Stimulated activated CD4-positive, alpha-beta T cell treated with anti-CD3 and anti-CD28 coated beads, Interleukin-1b, Interleukin-23, amount 100 ng/mL, for 24 hours (primary cell): Measurements from ENCODE around the gene PCDHGC4.

Experiments
- DNase-seq, 4 experiments: peaks; one replicate each; pipeline ENCODE4 v3.0.0-alpha.2; 2020; ENCODE audit warnings: low read depth in 4 of 4, low spot score in 1 of 4

PCDHGC4 gene

DNA sequence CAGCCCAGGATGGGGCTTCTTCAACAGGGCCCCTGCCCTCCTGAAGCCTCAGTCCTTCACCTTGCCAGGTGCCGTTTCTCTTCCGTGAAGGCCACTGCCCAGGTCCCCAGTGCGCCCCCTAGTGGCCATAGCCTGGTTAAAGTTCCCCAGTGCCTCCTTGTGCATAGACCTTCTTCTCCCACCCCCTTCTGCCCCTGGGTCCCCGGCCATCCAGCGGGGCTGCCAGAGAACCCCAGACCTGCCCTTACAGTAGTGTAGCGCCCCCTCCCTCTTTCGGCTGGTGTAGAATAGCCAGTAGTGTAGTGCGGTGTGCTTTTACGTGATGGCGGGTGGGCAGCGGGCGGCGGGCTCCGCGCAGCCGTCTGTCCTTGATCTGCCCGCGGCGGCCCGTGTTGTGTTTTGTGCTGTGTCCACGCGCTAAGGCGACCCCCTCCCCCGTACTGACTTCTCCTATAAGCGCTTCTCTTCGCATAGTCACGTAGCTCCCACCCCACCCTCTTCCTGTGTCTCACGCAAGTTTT, 27.6 kb downstream of the PCDHGC4 start:
- DNase-seq: peak; percentile 69 to 81 (median 78)

DNA sequence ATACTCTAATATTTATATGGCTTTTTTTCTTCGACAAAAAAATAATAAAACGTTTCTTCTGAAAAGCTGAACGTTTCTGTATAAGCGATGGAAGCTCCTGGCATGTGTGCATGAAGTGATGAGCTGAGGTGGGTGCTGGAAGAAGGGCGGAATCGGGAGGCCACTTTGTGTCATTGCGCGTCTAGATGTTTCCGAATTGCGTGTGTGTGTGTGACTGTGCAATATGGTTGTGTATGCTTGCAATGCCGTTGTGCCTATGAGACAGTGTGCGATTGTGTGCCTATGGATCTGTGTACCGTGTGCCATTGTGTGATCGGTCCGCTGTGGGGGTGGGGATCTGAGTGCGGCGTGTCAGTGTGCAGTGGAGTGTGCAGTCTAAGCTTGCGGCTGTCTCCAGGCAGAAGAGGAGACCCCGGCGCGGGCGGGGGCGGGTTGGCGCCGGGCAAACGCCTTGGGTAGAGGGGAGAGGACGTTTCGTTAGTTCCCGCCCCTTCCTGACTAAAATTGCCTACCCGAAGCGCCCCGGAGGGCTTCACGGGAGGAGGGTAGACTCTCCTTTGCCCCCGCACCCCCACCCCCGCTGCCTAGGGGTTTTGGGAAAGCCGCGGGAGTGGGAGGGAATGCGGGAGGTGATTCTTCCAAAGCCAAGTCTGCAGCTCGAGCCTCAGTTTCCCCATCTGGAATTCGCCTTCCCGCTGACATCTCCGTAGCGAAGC, 28.2 kb downstream of the PCDHGC4 start:
- DNase-seq: no peak

DNA sequence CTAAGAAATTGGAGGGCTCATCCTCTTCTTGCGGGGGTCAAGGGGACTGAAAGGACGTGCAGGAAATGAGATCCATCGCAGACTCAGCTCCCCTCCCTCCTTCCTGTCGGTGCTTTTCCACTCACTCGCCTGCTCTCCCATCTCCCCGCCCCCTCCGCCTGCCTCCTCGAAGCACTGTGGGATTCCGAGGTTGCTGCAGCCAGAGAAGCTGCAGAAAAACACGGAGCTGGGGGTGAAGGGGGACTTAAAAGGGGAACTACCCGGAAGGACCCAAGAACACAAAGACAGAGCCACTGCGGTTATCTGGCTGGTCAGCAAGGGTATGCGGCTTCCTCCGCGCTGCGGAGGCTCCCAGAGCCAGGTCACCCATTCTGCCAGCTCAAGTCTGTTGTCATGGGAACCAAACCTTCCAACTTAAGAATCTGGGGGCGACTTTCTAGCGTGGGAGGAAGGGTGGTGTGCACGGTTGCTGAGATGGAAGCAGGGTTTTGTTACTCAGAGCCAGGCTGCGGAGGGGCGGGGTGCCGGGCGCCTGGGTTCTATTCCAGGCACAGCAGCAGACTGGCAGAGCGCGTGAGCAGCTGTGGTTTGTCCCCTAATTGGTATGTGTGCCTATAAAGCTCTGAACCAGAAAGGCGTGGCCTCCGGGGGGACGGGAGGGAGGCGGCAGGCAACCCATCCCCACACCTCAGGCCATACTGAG, 28.9 kb downstream of the PCDHGC4 start:
- DNase-seq: peak; percentile 21 to 65 (median 44)

DNA sequence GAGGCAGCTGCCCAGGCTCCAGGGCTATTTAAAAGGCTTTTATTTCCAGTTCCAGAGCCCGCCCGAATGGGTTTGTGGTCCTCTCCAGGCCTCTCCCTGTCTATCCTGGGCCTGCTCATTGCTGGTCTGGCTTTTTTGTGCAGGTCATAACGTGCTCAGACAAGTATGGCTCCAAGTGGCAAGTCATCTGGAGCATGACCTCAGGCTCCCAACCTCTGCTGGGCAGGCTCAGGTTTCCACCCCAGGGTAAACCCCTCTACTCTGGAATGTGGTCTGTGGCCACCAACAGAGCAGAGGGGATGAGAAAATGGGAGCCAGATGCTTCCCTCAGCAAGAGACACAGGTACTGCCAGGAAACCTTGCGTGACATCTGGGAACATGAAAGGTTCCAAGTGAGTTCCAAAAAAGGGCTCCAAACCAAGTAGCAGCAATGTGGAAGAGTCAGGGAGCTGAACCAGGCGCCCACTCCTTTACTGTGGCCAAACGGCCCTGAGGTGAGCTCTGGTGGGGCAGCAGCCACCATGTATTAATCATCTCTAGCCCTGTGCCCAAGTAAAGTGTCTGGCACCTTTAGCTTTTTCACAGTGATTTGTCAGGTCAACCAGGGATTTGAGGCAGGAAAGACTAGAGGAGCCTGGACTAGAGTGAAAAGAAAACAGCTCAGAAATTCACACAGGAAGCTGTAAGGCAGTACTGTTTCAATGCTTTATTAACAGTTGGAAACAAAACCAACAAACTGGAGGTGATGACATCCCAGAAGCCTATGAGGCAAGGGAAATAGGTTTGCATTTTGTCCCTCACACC, 29.7 kb downstream of the PCDHGC4 start:
- no peak for DNase-seq

DNA sequence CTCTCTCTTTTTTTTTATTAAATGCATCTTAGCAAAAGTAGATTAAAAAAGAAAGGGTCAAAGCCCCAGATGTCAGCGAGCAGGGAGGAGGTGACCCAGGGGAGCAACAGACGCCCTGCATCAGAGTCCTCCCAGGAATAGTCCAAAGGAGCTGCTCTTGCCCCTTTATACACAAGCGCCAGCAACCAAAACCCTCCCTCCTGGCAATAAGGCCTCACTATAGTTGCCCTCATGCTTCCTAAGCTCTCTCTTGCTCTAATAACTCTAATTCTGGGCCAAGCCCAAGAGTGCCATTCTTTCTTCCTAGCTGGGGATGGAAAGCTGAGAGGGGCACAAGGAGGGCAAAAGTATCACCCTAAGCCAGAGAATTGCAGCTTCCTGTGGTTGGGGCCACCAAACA, 30.3 kb downstream of the PCDHGC4 start:
- DNase-seq: no peak

DNA sequence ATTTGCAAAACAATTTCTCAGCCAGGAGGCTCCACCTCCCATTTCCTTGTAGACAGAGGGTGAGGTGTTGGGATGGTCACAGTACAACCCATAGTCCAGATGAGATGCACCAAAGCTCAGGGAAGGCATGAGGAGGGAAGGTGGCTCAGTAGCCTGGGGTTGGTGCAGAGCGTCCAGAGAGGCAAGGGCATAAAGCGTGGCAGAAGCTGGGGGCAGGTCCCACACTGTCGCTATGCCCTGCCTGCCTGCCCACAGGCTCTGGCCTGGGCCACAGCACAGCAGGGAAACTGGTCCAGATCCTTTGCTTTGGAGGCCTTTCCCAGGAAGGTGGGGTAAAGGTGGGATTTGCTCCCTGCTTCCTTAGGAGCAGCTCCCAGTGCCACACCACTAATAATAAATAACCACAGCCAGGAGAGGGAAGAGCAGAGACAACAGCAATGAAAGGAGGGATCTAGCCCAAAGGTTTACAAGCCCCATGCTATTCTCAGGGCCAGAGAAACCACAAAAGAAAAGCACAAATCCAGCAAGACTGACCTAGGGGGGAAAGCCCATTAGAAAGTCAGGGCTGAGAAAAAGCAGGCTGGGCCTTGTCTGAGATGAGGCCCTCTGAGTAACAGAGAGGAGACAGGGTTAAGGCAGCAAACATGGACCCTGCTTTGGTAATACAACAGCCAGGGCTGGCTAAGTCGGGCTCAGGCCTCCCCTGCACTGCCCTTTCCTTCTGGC, 31.3 kb downstream of the PCDHGC4 start:
- DNase-seq: no peak

DNA sequence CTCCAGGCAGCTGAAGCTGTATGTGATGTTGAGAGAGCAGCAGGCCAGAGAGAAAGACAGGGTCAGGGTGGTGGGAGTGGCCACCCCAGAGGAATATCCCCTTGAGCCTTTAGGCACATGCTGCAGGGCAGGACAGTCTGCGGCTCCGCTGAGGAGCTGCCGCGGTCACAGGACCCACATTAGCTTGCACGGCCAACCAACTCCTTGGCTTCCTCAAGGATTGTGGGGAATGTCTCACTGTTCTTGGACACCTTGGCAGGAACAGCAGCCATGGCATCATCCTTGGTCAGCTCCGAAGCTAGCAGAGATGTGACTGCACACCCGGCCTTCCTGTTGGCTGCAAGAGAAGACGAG, 31.8 kb downstream of the PCDHGC4 start:
- DNase-seq: no peak

DNA sequence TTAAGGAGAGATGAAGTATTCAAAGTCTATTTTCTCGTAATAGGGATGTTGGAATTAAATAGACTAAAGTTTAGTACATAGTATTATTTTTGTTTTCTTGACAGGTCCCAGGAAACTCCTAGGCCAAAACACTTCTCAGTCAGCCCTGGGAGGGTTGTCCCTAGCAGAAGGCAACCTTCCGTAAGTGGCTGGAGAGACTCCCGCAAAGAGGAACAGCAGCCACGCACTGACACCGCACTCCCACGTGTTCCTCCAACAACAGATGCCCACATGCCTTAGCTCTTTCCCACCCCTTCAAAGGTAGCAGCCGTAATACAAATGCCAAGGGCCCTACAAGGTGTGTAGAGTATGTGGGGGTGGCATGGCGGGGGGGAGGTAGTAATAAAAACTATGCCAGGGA, 32.5 kb downstream of the PCDHGC4 start:
- DNase-seq: no peak

DNA sequence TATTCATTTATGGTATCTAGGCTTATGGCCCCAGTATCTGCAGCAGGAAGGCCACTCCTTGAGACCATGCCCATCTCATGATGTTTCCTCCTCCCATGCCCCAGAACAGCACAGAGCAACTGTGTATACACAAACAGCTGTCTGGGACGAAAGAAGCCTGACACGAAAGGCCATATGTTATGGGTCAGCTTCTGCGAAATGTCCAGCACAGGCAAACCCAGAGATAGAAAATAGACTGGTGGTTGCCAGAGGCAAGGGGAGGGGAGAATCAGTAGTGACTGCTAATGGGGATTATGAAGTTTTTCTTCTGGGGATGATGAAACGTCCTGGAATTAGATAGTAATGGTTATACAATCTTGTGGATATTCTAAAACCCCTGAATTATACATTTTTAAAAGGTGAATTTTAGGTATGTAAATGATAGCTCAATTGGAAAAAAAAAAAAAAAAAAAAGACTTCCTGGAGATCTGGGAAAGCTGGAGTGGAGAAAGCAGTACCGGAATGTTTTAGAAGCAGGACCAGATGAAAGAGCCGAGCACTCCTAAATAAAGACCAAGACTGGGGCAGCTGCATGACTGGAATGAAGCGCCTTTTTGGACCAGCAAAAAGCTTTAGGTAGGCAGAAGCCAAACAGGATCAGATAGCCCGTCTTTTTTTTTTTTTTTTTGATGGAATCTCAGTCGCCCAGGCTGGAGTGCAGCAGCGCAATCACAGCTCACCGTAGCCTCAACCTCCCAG, 33.2 kb downstream of the PCDHGC4 start:
- DNase-seq: no peak

DNA sequence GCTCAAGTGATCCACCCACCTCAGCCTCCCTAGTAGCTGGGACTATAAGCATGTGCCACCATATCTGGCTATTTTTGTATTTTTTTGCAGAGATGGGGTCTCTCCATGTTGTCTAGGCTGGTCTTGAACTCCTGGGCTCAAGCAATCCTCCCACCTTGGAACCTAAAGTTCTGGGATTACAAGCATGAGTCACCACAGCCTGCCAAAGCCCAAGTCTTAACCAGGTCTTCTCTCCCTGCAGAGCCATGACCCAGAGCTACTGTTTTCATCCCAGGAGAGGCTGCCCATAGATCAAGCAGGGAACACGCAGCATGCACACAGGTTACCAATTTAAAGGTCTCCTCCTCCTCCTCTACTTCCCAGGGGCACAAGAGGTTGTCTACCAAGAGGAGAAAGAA, 33.8 kb downstream of the PCDHGC4 start:
- no peak for DNase-seq

DNA sequence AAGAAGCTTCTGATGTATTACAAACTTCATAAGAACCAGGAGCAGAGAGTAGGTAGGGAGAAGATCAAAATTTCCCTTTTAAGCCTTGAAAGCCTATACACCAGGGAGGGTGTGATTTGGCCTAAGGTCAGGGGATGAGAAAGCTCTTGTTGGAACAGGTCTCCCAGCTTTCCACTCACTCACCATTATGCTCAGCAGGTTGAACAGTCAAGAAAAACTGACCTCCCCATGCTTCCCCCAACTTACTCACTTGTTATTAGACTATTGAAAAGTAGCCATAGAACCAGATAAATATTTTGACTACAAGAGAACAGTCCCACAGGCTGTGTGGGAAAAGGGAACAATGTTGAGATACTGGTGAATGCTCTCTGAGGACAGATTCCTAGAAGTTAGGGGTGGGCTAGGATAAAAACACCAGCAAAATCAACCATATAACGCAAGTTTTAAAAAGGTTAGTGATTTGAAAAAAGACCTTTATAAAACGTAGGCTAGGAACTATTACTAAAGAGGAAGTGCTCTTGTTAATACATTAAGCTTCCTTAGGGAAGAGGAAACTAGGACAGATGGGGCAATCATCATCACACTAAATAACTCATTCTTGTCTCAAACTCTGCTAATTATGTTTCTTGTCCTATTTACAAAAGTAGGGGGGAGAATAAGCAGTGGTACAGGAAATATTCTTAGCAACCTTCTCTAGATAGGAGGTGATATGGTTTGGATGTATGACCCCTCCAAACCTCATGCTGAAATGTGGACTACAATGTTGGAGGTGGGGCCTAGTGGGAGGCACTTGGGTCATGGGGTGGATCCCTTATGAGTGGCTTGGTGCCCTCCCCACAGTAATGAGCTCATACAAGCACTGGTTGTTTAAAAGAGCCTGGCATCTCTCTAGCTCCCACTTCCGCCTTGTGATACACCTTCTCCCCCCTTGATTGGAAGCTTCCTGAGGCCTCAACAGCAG, 35.1 kb downstream of the PCDHGC4 start:
- no peak for DNase-seq

DNA sequence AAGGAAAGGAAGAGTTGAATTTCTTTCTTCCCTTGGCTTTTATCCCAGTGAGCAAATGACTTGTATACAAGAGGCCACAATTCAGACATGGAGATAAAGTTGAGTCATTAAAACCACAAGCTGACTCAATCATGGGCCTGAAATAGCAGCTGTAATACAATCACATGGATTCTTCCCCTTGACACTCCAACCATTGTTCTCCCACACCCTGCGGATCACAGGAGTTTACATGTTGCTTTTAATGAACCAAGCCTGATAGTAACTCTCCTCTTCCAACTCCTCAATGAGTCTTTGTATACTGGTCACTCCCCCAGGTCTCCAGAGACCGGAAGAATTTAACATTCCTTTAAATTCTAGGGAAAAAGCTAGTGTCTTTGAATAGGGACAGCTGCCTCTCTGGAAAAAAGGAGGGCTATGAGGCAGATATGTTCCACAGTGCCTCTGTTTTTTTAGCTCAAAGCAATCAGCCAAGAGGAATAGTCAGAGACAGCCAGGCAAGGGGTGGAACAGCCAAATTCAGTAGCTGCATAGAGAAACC, 36.5 kb downstream of the PCDHGC4 start:
- no peak for DNase-seq

DNA sequence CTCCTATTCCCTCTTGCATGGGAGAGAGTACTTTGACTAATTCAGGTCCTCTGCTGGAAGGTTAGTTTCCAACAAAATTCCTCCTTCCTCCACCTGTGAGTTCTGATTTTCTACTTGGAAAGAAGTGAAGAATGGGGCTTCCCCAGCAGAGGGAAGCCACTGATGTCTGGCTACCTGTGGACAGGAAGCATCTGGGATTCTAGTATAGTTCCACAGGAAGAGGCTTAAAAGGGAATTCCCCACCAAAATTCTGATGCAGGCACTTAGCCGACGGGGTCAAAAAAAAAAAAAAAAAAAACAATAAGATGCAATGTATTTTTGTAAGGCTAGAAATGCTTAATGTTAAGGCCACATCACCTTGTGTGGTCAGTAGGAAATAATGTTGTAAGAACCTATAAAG, 37.5 kb downstream of the PCDHGC4 start:
- DNase-seq: no peak

DNA sequence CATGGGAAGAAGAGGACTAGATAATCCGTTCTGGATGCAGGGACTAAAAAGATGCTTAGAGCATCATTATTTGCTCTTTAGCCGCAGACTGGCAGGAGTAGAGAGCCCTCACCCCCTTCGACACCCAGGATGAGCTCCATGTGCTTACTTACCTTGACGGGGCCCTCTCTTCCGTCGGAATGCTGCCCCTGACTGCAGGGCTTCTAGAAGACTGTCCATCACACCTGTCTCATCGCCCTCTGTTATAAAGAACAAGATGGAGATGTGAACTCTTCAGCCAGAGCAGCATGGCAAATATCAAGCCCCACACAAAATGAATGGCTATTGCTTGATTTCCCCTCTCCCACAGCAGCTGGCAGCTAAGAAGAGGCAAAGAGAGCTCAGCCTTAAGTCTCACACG, 39.2 kb downstream of the PCDHGC4 start:
- DNase-seq: no peak

DNA sequence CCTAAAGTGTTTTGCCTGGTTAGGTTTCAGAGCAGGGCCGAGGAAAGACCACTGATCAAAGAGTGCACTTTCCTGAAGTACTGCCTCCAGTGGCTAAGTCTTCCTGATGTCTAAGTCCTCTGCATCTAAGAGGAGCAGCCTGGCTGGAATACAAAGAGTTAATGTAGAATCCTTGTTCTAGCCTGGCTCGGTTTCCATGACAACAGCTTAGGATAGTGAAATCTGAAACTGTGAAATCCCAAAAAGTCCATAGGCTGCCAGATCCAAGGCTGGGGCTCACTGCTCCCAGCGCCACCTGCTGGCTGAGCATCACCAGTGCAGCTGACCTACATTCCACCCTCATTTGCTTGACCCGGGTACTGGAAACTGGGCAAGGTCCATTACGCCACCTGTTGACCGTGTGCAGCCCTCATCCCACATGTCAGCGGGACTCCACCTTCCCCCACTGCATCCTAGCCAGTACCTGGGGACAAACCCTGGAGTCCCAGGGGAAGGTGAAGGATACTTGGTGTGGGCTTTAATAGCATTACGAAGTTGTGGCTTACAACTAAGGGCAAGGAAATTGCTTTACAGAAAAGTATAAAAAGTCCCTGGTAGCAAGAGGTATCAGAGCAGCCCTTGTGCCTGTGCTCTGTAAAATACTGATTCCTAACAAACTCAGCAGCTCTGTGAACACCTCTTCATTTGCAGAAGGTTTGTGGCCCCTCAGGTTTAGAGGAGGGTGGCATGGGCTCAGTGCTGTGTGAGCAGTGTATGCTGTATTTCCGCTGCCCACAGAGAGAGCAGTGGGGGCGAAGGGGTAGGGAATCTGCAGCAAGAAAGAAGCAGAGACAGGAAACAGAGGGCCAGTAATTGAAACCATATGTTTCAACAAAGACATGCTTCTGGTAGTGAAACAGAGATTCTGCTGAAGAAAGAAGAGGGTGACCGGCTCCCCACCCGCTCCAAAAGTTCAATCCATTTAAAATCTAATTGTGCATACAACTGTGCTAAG, 40.1 kb downstream of the PCDHGC4 start:
- DNase-seq: peak in 1 of 4 experiments; percentile 16

DNA sequence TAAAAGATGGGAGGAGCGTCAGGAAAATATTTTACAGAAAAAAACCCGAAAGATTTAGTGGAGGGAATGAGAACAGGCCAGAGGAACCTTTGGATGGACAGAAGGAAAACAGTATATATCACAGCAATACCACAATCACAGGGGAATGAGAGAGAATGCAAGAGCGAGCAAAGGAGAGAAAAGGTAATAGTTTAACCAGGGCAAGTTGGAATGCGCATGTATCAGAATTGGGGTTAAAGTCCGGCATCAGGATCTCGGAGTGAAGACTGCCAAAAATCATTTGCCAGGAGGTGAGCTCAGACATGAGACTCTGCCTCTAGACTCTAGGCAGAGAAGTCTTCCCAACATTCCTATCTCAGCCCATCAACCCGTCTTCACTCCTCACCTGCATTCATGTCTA, 40.8 kb downstream of the PCDHGC4 start:
- DNase-seq: no peak

DNA sequence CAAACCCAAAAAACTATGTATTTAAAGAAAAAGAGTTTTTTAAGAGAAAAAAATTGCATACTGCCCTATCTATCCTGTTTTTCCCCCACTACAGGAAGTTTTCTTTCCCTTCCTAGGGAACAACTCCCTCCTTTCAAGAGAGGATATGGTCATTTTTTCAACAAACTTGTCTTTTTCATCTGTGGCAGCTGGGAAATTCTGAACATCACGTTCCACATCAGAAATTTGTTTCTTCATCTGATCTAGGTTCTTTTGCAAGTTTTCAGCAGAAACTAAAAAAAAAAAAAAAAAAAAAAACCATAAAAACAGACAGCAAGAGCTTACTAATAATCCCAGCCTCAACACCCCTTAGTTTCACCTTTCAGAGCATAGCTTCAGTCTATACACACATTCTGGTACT, 42.6 kb downstream of the PCDHGC4 start:
- DNase-seq: no peak
